HG03039 (cell line): ENCODE measurements around the gene VASN.

Experiments used
- ATAC-seq: cut with Tn5 transposase; IDR thresholded peaks from one replicate; pipeline ENCODE4 v1.9.1; 2021; ENCODE audit warnings: mild to moderate bottlenecking, moderate library complexity; ENCODE audit not compliant: unreplicated experiment

The VASN gene

DNA sequence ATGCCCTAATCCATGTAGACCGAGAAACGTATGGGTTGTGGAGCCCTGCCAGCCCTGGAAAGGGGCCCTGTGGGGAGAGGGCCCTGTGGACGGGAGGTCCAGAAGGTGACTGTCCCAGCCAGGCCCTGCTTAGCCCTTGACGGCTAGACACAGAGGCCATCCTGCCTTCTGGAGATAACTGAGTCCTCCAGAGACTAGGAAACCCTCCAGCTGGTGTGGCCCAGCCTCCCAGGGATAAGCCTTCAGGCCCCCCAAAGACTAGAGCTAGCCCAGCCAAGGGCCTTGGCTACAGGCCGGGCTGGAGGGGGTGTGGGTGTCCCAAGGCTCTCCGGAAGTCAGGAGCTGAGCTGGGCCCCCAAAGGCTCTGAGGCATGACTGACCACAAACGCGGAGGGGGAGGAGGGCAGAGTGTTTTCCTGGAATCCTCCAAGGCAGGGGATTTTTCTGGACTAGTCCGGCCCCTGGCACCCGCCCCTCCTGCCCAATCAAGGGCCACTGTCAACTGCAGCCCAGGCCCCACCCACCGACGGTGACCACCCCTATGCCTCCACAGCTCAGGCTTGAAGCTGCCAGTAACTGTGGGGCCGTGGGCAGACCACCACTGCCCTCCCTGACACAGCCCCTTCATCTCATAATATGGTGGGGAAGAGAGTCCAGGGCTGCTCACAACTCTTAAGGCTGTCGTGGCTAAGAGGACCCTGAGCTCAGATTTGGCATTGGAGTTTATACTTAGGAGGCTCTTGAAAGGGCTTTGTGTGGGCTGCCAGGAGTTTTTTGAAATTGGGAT is 885 bp upstream of the VASN start:
- ATAC-seq, result no peak

DNA sequence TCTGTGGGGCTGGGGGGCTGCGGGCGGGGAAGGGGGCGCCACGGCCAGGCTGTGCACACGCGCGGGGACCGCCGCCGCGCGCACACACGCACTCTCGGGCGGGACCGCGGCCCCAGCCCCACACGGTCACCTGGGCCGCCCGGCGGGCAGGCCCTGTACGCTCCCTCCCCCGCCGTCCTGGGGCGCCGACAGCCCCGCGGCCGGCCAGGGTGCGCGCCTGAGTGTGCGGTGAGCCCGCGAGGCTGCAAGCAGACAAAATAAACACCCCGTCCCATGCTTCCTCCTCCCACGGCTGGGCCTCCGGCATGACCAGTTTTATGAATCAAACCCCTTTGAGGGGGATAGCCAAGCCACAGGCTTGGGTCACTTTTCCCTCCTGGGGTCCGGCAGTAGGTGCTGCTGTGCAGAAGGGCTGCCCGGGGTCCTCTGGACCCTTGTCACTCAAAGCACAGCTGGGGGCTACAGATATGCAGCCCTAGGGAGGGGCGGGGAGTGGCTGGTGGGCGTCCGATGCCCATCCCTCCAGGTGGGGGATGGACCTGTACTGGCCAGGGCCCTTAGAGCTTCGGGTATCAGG is 441 bp downstream of the VASN start:
- ATAC-seq, result no peak

DNA sequence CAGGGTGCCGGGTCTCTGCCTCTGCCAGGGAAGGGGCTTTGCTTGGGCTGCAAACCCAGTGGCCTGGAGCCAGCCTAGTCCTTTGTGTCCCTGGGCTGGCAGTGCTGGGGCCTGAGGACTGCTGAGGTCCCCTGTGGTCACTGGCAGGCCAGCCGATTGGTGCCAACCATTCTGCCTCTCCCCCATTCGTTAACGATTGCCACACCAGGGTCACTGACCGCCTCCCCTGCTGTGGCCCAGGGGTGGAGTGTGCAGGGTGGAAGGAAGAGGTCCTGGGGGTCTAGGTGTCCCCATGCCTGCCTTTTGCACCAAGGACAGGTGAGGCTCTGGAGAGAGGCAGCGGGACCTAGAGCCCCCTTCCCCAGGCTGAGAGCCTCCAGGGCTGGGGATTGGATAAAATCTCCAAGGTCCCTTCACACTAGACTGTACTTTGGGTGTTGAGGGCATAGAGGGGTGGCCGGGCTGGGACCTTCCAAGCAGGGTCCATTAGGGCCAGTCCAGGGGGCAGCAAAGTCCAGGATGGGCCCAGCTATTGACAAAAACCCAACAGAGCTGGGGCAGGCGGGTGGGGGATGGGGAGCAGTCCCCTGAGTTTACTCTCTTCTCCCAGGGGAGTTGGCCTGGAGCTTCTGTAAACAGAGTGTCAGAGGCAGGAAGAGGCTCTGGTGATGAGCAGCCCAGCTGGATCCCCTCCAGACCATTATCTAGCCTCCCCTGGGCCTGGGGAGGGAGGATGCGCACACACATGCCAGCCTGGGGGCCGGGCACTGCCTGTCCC is 1.1 kb downstream of the VASN start:
- no peak for ATAC-seq

DNA sequence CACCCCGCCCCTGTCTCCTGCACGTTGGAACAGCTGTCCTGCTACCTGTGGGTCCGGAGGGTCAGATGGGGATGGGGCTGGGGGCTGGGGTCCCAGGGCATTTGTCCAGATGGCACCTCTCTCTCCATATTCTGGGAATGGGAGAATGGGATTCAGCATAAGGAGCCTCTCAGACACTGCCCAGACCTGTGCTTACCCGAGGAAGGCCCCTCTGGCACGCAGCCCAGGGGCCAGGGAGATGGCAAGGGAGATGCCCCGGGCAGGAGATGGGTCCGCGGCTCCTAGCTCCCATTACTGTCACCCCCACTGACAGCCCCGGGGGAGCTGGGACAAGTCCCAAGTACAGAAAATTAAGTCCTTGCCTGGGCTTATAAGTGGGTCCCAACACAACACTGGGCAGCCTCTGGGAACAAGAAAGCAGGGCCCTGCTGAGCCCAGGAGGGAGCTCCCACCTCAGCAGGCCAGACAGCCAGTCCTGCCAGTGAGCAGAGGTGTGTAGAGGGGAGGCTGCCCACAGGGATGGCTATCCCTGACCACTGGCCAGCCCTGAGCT is 1.8 kb downstream of the VASN start:
- no peak for ATAC-seq

DNA sequence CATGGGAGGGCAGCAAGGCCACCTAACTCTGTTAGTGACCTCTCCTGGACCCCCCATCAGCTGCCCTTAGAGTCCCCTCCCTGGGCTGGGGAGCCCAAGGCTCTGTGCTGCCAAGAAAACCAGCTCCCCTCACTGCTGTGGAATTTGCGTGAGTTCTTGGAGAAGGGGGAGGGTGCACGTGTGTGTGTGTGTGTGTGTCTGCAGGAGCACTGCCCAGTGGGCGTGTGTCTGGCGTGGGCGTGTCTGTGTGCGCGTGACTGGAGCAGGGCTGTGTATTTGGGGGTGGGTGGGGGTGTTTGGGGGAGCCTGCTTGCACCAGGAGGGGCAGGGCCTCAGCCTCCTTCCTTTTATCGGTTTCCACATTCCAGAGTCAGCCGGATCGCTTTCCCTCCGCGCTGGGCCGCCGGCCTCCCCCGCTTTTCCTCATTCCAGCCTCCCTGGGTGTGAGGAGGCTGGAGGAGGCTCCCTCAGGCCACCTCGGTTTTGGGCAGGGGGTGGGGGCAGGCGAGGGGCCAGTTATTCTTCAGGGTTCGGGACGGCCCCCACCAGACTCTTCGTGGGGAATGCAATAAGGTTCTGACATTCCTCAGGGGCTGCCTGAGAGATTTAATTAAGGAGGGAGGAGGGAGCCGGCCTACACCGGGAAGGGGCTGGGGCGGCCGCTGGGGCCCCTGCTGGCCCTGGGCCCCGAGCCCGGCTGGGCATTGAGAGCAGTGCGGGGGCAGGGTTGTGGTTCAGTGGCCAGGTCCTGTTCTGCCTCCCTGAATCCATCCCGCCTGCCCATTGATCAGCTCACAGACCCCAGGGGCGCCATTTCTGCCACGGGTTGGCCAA is 2.5 kb downstream of the VASN start:
- no peak for ATAC-seq

DNA sequence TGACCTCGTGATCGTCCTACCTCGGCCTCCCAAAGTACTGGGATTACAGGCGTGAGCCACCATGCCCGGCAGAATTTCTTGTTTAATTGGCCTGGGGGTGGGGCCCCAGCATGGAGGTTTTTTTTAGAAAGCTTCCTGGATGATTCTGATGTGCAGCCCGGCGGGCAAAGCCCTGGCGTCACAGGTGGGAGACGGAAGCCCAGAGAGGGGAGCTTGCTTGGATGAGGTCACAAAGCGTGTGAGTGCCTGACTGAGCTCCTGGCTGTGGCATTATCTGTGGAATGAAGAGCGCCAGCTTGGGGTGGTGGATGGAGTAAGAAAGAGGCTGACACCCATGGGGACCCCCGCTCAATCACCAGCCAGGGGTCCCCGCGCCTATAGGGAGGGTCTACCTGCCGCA is 4.1 kb downstream of the VASN start:
- ATAC-seq, result no peak

DNA sequence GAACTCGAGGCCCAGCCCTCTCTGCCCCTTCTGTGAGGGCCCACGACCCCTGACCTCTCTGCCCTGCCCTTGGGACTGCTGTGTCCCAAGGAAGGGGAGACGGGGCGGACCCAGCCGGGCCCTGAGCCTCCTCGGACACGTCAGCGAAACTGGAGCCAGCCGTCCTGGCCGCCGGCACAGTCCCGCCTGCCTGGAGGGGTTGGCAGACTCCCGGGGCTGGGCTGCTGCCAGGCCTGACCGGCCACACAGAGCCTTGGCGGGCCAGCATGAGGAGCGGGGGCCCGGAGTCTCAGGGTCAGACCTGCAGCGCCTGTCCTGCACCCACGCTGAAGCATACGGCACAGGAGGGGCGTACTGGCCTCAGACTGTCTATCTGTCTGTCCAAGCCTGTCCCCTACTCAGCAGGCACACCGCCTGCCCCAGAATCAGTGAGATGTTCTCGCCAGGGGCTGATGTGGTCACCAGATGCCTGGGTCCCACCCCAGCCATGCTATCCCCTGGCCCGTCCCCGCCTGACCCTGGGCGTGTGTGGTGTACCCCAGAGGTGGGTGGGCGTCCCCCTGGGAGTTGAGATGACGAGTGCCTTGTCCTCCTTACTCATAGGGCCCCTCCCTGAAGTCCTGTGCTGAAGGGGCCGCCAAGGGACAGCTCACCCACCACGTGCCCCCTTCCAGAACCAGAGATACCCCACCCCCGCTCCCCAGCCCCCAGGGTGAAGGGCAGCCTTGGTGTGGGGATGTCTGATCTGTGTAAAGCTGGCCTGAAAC is 4.7 kb downstream of the VASN start:
- ATAC-seq, result no peak

DNA sequence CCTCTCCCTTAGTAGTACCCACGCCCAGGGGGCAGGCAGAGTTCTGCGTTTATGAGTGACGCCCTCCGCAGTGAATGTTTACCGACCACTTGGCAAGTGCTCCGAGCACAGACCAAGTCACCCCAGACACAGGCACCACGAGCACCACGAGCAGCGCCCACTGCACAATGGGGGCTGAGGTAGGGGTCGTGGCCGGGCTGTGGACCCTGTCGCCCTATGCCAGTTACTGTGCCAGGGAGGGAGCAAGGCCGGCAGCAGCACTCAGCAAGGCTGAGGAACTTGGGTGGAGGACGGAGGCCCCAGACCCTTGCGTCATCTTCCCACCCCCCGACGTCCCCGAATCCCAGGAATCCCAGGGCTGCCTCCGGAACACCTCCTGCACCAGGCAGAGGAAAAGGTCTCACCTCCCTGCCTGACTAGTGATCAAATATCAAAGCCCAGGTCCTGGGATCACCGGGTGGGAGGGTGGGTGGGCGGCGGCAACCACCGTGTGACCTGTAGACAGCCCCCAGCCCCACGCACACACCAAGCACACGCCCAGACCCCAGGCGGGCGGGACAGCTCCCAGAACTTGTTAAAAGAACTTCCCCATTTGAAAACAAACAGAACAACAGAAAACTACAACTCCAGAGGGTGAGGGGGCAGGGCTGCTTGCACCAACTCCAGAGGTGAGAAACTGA is 5.4 kb downstream of the VASN start:
- no peak for ATAC-seq

DNA sequence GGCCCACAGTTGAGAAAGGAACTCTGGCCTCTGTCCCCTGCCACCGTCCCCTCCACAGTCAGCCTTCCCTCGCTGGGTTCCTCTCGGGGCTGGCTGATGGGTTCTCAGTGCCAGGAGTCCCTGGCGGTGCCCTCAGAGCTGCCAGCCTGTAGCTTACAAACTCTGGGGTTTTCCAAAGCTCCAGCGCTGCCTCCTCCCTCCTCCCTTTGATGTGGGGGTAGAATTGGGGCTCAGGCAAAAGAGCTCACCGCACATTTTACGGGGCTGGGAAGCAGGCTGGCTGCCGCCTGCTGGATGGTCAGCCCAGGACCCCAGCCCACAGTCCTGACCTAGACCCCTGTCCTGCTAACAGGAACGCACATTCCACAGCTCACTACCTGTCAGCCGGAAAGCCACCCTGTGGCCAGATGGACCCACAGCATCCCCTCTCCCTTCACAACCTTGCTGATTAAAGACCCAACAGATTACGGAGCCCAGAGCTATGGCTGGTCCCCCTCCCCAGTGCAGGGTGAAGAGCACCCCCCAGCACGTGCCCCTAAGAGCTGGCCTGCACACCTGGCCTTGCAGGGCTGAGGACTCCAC is 6.0 kb downstream of the VASN start:
- no peak for ATAC-seq

DNA sequence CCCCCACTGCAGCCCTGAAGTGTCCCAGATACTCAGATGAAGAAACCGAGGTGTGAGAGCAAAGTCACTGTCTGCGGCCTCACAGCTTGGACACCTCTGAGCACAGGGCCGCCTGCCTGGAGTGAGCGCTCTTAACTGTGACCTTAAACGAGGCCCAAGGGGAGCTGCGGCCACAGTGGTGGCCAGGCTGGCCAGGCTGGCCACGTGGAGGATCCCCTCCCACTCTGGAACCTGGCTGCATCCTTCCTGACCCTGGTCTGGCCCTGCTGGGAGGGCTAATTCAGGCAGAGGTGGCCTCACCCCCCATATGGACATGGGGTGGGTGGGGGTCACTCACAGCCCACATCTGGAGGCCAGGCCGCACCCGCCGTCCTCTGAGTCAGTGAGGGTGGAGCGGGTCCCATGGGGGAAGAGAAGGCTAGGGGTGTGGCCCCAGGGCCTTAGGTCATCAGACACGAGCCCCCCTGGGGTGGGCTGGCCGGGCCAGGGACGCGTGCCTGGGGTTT is 6.6 kb downstream of the VASN start:
- ATAC-seq, result no peak

DNA sequence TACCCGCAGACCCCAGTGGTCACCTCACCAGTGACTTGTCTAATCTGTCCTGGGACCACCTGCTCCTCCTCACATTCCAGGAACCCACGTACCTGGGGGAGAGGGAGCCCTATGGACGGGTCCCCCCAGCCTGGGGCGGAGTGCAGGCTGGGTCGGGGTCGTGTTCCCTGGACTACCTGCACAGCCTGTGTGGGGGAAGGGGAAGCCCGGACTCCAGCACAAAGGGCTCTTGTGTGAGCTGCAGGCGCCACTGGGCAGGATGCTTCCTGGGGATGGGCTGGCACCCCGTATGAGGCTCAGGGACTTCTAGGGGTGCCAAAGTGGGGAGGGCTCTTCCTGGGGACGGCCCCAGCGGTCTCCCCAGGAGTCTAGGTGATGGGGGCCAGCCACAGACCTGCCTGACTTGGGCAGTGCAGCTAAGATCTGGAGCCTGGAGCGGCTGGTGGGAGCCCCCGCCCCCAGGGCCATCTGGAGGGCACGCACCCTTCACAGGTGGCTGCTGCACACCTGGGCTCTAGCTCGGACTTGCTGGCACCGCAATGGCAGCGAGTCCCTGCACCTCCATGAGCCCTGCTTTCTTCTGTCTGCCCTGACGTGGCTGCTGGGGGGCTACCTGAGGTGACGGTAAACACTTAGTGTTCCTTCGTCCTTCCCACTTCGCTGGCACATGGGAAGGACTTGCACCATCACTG is 7.5 kb downstream of the VASN start:
- no peak for ATAC-seq

DNA sequence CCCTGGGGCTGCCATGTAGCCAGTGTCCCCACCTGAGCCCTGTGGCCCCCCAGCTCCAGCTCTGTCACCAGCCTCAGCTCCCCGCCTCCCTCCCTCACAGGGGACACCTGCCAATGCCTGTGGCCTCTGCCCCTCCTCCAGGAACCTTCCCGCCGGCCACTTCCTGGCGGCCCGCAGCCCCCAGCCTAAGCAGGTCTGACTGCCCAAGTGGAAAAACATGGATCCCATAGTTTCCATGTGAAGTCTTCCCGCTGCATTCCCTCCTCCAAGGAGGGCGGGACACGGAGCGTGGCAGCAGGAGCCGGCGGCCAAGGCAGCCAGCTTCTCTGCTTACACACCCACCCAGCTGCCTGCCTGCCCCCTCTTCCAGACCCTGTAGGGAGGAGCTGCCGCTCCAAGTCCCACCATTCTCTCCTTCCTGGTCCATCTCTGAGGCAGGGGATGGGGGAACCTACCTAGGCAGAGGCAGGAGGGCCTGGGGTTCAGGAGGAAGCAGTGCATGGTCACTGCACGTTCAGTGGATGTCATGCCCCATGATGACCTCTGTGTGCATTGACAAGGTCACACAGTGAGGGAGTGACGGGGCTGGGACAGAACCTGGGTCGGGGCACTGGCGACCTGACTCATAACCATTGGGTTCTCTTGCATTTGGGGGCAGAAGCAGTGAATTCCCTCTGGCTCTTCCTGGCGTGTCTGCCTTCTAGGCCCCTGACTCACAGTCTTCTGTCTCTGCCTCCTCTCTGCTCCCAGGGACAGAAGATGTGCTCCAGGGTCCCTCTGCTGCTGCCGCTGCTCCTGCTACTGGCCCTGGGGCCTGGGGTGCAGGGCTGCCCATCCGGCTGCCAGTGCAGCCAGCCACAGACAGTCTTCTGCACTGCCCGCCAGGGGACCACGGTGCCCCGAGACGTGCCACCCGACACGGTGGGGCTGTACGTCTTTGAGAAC is 8.7 kb downstream of the VASN start:
- no peak for ATAC-seq

DNA sequence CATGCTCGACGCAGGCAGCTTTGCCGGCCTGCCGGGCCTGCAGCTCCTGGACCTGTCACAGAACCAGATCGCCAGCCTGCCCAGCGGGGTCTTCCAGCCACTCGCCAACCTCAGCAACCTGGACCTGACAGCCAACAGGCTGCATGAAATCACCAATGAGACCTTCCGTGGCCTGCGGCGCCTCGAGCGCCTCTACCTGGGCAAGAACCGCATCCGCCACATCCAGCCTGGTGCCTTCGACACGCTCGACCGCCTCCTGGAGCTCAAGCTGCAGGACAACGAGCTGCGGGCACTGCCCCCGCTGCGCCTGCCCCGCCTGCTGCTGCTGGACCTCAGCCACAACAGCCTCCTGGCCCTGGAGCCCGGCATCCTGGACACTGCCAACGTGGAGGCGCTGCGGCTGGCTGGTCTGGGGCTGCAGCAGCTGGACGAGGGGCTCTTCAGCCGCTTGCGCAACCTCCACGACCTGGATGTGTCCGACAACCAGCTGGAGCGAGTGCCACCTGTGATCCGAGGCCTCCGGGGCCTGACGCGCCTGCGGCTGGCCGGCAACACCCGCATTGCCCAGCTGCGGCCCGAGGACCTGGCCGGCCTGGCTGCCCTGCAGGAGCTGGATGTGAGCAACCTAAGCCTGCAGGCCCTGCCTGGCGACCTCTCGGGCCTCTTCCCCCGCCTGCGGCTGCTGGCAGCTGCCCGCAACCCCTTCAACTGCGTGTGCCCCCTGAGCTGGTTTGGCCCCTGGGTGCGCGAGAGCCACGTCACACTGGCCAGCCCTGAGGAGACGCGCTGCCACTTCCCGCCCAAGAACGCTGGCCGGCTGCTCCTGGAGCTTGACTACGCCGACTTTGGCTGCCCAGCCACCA is 9.7 kb downstream of the VASN start:
- ATAC-seq, result no peak

DNA sequence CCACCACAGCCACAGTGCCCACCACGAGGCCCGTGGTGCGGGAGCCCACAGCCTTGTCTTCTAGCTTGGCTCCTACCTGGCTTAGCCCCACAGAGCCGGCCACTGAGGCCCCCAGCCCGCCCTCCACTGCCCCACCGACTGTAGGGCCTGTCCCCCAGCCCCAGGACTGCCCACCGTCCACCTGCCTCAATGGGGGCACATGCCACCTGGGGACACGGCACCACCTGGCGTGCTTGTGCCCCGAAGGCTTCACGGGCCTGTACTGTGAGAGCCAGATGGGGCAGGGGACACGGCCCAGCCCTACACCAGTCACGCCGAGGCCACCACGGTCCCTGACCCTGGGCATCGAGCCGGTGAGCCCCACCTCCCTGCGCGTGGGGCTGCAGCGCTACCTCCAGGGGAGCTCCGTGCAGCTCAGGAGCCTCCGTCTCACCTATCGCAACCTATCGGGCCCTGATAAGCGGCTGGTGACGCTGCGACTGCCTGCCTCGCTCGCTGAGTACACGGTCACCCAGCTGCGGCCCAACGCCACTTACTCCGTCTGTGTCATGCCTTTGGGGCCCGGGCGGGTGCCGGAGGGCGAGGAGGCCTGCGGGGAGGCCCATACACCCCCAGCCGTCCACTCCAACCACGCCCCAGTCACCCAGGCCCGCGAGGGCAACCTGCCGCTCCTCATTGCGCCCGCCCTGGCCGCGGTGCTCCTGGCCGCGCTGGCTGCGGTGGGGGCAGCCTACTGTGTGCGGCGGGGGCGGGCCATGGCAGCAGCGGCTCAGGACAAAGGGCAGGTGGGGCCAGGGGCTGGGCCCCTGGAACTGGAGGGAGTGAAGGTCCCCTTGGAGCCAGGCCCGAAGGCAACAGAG is 10.5 kb downstream of the VASN start:
- ATAC-seq, result no peak

DNA sequence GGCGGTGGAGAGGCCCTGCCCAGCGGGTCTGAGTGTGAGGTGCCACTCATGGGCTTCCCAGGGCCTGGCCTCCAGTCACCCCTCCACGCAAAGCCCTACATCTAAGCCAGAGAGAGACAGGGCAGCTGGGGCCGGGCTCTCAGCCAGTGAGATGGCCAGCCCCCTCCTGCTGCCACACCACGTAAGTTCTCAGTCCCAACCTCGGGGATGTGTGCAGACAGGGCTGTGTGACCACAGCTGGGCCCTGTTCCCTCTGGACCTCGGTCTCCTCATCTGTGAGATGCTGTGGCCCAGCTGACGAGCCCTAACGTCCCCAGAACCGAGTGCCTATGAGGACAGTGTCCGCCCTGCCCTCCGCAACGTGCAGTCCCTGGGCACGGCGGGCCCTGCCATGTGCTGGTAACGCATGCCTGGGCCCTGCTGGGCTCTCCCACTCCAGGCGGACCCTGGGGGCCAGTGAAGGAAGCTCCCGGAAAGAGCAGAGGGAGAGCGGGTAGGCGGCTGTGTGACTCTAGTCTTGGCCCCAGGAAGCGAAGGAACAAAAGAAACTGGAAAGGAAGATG is 11.2 kb downstream of the VASN start:
- ATAC-seq, result no peak
